Measurements from ENCODE around the gene PHF19. TPM values are rescaled to one million over a fixed set of nuclear protein-coding genes. Genes with fewer than 3 reads are reported as not detected.

The PHF19 gene
- 12.1 and 12.9 TPM in 2 replicates for polyA plus RNA-seq (2013)

GRCh38 chr9:120876842-120877240, at the start of gene PHF19:
PHF19 (minus strand) TSS chr9:120877188; CDS start chr9:120874741, 2,447 bp downstream.
- DNase-seq, result peak in 1 of 2 donors; percentile 17
- Histone ChIP-seq H2AK5ac (ENCODE audit: low read length) (no peak within 1 kb of the TSS), H4K12ac (ENCODE audit: low read depth, low read length) (no peak within 1 kb of the TSS), H2BK120ac (ENCODE audit: insufficient read depth, low read length, poor library complexity) (no peak within 1 kb of the TSS), H3K79me1 (ENCODE audit: low read length) (peaks cover 2% of the 10 kb centered on the region), H2BK5ac (ENCODE audit: low read depth, low read length, poor library complexity) (no peak within 1 kb of the TSS), H4K8ac (ENCODE audit: low read depth, low read length) (peak within 1 kb of the TSS; percentile 81), H3K4me1 (ENCODE audit: control insufficient read depth in 1 of 2, insufficient read depth in 2 of 2, low read length in 2 of 2) (peaks cover 3% of the 10 kb centered on the region in 2 experiments), H3K4me3 (ENCODE audit: low read depth, low read length) (peak within 1 kb of the TSS; percentile 80), H2BK12ac (ENCODE audit: low read length) (no peak within 1 kb of the TSS), H3K4ac (ENCODE audit: low read depth, low read length) (no peak within 1 kb of the TSS), H3K23ac (ENCODE audit: low read length) (no peak within 1 kb of the TSS), H3K14ac (ENCODE audit: low read length) (peak within 1 kb of the TSS; percentile 82), H3K27me3 (ENCODE audit: insufficient read depth, low read length) (peaks cover 7% of the 10 kb centered on the region), H3K36me3 (ENCODE audit: control insufficient read depth in 1 of 2, insufficient read depth in 2 of 2, low read length in 2 of 2) (peaks cover 5 to 11% of the 10 kb centered on the region in 2 experiments), H3K27ac (ENCODE audit: low read depth, low read length) (no peak within 1 kb of the TSS), H4K91ac (ENCODE audit: low read depth, low read length) (peak within 1 kb of the TSS; percentile 32), H3K9ac (ENCODE audit: low read length) (peak within 1 kb of the TSS; percentile 81), H3K79me2 (ENCODE audit: control insufficient read depth, insufficient read depth, low read length, poor library complexity) (no peaks in the 10 kb centered on the region), H3K4me2 (ENCODE audit: low read length) (peak within 1 kb of the TSS; percentile 97), H3K9me3 (ENCODE audit: insufficient read depth, low read depth, low read length) (peaks cover 6% of the 10 kb centered on the region), H2AFZ (ENCODE audit: insufficient read depth, low read length, poor library complexity) (peak within 1 kb of the TSS; percentile 62), H3K18ac (ENCODE audit: low read length) (peak within 1 kb of the TSS; percentile 12)
- no CpG with 5 or more reads among the region's 45 CpGs for WGBS (ENCODE audit: extremely low coverage, insufficient coverage, insufficient read length)

GRCh38 chr9:120926397-120926928, 49.5 kb upstream of the PHF19 start, which contains the start of gene TRAF1:
TRAF1 (minus strand) TSS chr9:120926796; CDS start chr9:120926075, 721 bp downstream.
- Histone ChIP-seq H3K79me2 (ENCODE audit: control insufficient read depth, insufficient read depth, low read length, poor library complexity) (no peaks in the 10 kb centered on the region), H2BK12ac (ENCODE audit: low read length) (no peak within 1 kb of the TSS), H4K8ac (ENCODE audit: low read depth, low read length) (no peak within 1 kb of the TSS), H2BK120ac (ENCODE audit: insufficient read depth, low read length, poor library complexity) (no peak within 1 kb of the TSS), H3K36me3 (ENCODE audit: control insufficient read depth in 1 of 2, insufficient read depth in 2 of 2, low read length in 2 of 2) (no peaks in the 10 kb centered on the region), H4K12ac (ENCODE audit: low read depth, low read length) (no peak within 1 kb of the TSS), H4K91ac (ENCODE audit: low read depth, low read length) (no peak within 1 kb of the TSS), H3K9ac (ENCODE audit: low read length) (no peak within 1 kb of the TSS), H3K4me3 (ENCODE audit: low read depth, low read length) (no peak within 1 kb of the TSS), H3K14ac (ENCODE audit: low read length) (no peak within 1 kb of the TSS), H2AFZ (ENCODE audit: insufficient read depth, low read length, poor library complexity) (no peak within 1 kb of the TSS), H3K9me3 (ENCODE audit: insufficient read depth, low read depth, low read length) (no peaks in the 10 kb centered on the region), H3K27me3 (ENCODE audit: insufficient read depth, low read length) (peaks cover 5% of the 10 kb centered on the region), H3K4me2 (ENCODE audit: low read length) (no peak within 1 kb of the TSS), H3K4me1 (ENCODE audit: control insufficient read depth in 1 of 2, insufficient read depth in 2 of 2, low read length in 2 of 2) (peaks cover 3 to 8% of the 10 kb centered on the region in 2 experiments), H2BK5ac (ENCODE audit: low read depth, low read length, poor library complexity) (no peak within 1 kb of the TSS), H3K27ac (ENCODE audit: low read depth, low read length) (no peak within 1 kb of the TSS), H3K18ac (ENCODE audit: low read length) (no peak within 1 kb of the TSS), H3K23ac (ENCODE audit: low read length) (no peak within 1 kb of the TSS), H2AK5ac (ENCODE audit: low read length) (no peak within 1 kb of the TSS), H3K4ac (ENCODE audit: low read depth, low read length) (no peak within 1 kb of the TSS), H3K79me1 (ENCODE audit: low read length) (peaks cover 7% of the 10 kb centered on the region)
- WGBS (ENCODE audit: extremely low coverage, insufficient coverage, insufficient read length), result no CpG with 5 or more reads among the region's 6 CpGs
- no peak for DNase-seq

GRCh38 chr9:120925535-120926396, 48.8 kb upstream of the PHF19 start:
- no peak overlapping the region for H3K18ac ChIP-seq (ENCODE audit: low read length)
- no peak overlapping the region for H4K91ac ChIP-seq (ENCODE audit: low read depth, low read length)
- no peak overlapping the region for H2AK5ac ChIP-seq (ENCODE audit: low read length)
- H3K9ac ChIP-seq (ENCODE audit: low read length), result no peak overlapping the region
- H3K4me3 ChIP-seq (ENCODE audit: low read depth, low read length), result no peak overlapping the region
- no peaks in the 10 kb centered on the region for H3K79me2 ChIP-seq (ENCODE audit: control insufficient read depth, insufficient read depth, low read length, poor library complexity)
- H3K14ac ChIP-seq (ENCODE audit: low read length), result no peak overlapping the region
- H3K4me2 ChIP-seq (ENCODE audit: low read length), result no peak overlapping the region
- no peak overlapping the region for H2BK120ac ChIP-seq (ENCODE audit: insufficient read depth, low read length, poor library complexity)
- no CpG with 5 or more reads among the region's 13 CpGs for WGBS (ENCODE audit: extremely low coverage, insufficient coverage, insufficient read length)
- H2BK12ac ChIP-seq (ENCODE audit: low read length), result no peak overlapping the region
- H3K23ac ChIP-seq (ENCODE audit: low read length), result no peak overlapping the region
- peak; percentile 40 to 46 for DNase-seq
- peaks cover 7% of the 10 kb centered on the region for H3K79me1 ChIP-seq (ENCODE audit: low read length)
- no peak overlapping the region for H2BK5ac ChIP-seq (ENCODE audit: low read depth, low read length, poor library complexity)
- H3K4me1 ChIP-seq (ENCODE audit: control insufficient read depth in 1 of 2, insufficient read depth in 2 of 2, low read length in 2 of 2), result peaks cover 3 to 8% of the 10 kb centered on the region in 2 experiments
- no peak overlapping the region for H2AFZ ChIP-seq (ENCODE audit: insufficient read depth, low read length, poor library complexity)
- no peak overlapping the region for H4K8ac ChIP-seq (ENCODE audit: low read depth, low read length)
- no peaks in the 10 kb centered on the region for H3K36me3 ChIP-seq (ENCODE audit: control insufficient read depth in 1 of 2, insufficient read depth in 2 of 2, low read length in 2 of 2)
- H3K27me3 ChIP-seq (ENCODE audit: insufficient read depth, low read length), result peaks cover 5% of the 10 kb centered on the region
- no peak overlapping the region for H3K27ac ChIP-seq (ENCODE audit: low read depth, low read length)
- no peak overlapping the region for H3K4ac ChIP-seq (ENCODE audit: low read depth, low read length)
- H3K9me3 ChIP-seq (ENCODE audit: insufficient read depth, low read depth, low read length), result no peaks in the 10 kb centered on the region
- H4K12ac ChIP-seq (ENCODE audit: low read depth, low read length), result no peak overlapping the region

- Histone ChIP-seq H3K79me1 (ENCODE audit: low read length) (peaks cover 7% of the 10 kb centered on the region), H2BK5ac (ENCODE audit: low read depth, low read length, poor library complexity) (no peak overlapping the region), H4K12ac (ENCODE audit: low read depth, low read length) (no peak overlapping the region), H3K23ac (ENCODE audit: low read length) (no peak overlapping the region), H3K4ac (ENCODE audit: low read depth, low read length) (no peak overlapping the region), H2BK12ac (ENCODE audit: low read length) (no peak overlapping the region), H3K27ac (ENCODE audit: low read depth, low read length) (no peak overlapping the region), H3K14ac (ENCODE audit: low read length) (no peak overlapping the region), H3K4me3 (ENCODE audit: low read depth, low read length) (no peak overlapping the region), H3K36me3 (ENCODE audit: control insufficient read depth in 1 of 2, insufficient read depth in 2 of 2, low read length in 2 of 2) (no peaks in the 10 kb centered on the region), H3K18ac (ENCODE audit: low read length) (no peak overlapping the region), H4K91ac (ENCODE audit: low read depth, low read length) (no peak overlapping the region), H2BK120ac (ENCODE audit: insufficient read depth, low read length, poor library complexity) (no peak overlapping the region), H3K79me2 (ENCODE audit: control insufficient read depth, insufficient read depth, low read length, poor library complexity) (no peaks in the 10 kb centered on the region), H3K4me2 (ENCODE audit: low read length) (no peak overlapping the region), H3K9ac (ENCODE audit: low read length) (no peak overlapping the region), H3K4me1 (ENCODE audit: control insufficient read depth in 1 of 2, insufficient read depth in 2 of 2, low read length in 2 of 2) (peaks cover 5 to 11% of the 10 kb centered on the region in 2 experiments), H2AK5ac (ENCODE audit: low read length) (no peak overlapping the region), H2AFZ (ENCODE audit: insufficient read depth, low read length, poor library complexity) (no peak overlapping the region), H4K8ac (ENCODE audit: low read depth, low read length) (no peak overlapping the region), H3K27me3 (ENCODE audit: insufficient read depth, low read length) (peaks cover 5% of the 10 kb centered on the region), H3K9me3 (ENCODE audit: insufficient read depth, low read depth, low read length) (no peaks in the 10 kb centered on the region)
- no CpG with 5 or more reads among the region's 11 CpGs for WGBS (ENCODE audit: extremely low coverage, insufficient coverage, insufficient read length)
- DNase-seq, result no peak
Measured at GRCh38 chr9:120924698-120925534, 47.9 kb upstream of the PHF19 start.

Measured in trophoblast cell (in vitro differentiated cells and primary cell).